Activated naive CD8-positive, alpha-beta T cell treated with anti-CD3 and anti-CD28 coated beads, Interleukin-2, amount 50 U/mL, for 16 hours (primary cell): Measurements from ENCODE around the gene KIF11.

ENCODE experiments used
- DNase-seq: peaks from one replicate; pipeline ENCODE4 v3.0.0-alpha.2; 2020; ENCODE audit warnings: low read depth, low spot score

Gene KIF11

DNA sequence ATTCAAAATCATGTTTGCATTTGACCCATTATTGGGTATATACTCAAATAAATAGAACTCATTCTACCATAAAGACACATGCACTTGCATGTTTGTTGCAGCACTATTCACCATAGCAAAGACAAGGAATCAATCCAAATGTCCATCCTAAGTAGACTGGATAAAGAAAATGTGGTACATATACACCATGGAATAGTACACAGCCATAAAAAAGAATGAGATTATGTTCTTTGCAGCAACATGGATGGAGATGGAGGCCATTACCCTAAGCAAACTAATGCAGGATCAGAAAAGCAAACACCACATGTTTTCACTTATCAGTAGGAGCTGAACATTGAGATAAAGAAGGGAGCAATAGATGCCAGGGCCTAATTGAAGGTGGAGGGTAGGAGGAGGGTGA is 84.8 kb downstream of the KIF11 start:
- no peak for DNase-seq

DNA sequence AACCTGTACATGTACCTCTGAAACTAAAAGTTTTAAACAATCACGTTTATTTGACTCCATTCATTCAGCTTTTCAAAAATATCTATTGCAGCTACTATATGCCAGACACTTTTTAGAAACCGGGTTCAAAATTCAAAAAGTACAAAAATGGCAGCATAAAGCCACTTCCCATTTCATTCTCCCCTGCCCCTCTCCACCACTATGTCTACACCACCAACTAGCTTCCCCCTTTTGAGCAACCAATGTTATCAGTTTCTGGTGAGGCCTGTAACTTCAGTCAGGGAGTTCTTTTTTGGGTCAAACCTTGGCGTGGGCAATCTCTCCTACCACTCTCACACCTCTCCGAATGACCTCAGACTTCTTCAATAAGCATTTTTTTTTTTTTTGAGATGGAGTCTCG is 85.3 kb downstream of the KIF11 start:
- no peak for DNase-seq

- no peak for DNase-seq
Observed at GRCh38 chr10:92681306-92681834, 88.4 kb downstream of the KIF11 start.

GRCh38 chr10:92688573-92688926 is 95.6 kb downstream of the KIF11 start:
- no peak for DNase-seq

DNA sequence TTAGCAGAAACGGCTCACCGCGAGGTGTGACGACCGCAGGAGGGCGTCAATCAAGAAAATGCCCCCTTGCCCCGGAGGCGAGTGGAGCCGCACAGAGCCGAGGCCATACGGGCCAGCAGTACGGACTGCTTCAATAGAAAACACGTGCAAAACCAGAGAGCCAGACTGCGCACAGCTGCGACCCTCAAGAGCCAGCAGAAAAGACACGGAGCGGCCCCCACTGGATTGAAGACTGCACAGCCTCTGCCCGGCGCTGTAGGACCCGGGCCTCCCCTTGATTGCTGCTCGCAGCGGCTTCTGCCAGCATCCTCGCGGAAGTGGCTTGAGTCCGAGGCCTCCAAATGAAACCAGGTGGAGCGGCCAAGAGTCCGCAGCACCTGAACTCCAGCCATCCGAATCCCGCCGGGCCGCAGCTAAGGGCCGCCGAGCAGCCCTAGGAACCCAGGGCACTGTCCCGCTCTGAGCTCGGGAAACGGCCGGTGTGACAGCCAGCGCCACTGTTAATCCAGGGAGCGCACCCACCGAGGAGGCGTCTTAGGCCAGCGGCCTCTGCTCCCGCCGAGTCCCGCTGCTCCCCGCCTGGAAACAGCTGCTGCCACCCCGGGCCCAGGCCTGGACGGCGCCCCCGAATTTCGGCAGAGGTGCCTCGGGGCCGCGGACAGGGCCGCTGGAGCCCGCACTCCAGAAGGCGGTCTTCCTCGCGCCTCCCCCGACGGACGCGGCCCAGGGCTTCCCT is 96.2 kb downstream of the KIF11 start:
- no peak for DNase-seq

GRCh38 chr10:92689663-92690210 is 96.8 kb downstream of the KIF11 start, which contains the start of gene HHEX:
HHEX (plus strand) TSS chr10:92689955; CDS start chr10:92689987, 32 bp downstream.
- no peak for DNase-seq

DNA sequence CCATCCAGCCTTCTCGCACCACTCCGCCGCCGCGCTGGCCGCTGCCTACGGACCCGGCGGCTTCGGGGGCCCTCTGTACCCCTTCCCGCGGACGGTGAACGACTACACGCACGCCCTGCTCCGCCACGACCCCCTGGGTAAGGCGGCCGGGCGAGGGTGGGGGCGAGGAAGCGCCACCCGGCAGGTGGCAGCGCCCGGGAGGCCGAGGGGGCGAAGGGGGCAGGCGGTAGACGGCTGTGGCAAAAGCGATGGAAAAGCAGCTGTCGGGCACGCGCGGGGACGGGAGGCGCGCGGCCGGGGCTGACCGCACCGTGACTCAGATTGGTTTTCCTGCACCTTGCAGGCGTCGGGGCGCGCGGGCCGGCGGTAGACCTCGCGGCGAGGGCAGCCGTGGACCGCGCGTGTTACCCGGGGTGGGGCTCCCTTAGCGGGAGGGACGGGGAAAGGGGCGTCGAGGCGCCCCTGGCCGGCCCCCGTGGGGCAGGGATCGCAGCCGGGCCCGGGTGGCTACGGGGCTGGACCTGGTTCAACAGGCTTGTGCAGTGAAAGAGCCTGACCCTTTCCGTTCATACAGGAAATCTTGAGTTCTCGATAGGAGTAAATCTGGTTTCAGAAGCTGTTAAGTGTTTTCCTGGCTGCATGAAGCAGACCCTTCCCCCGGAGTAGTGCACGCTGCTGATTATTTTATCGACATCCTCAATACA is 97.4 kb downstream of the KIF11 start:
- DNase-seq: no peak

DNA sequence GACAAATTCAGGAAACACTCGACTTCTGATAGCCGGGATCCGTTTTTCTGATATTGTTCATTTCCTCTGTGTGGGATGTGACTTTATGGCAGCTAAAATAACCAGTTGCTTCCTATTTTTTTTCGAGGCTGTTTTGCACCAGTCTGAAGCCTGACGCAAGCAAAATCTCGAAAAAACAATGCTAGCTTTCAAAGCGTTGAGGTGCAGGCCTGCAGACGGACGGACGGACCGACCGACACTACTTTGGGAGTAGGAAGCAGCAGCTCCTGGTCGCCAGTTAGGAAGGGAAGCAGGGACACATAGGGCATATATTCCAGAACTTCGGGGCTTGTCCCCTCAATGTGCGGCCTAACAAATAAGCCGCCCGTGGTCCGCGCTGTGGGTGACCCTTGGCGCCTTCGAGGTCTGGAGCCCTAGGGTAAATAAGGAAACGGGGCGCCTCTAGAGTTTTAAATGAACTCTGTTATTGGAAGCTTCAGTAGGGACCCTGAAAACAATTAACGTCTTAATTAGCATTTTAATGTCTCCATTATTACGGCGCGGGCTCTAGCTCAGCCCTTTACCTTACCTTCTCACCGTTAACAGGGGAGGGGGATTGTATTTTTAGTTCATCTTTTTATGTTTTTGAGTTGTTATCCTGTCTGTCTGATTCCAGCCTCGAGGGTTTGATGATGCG is 98.1 kb downstream of the KIF11 start:
- DNase-seq: no peak

- no peak for DNase-seq
Observed at GRCh38 chr10:92691591-92692079, 98.7 kb downstream of the KIF11 start.

DNA sequence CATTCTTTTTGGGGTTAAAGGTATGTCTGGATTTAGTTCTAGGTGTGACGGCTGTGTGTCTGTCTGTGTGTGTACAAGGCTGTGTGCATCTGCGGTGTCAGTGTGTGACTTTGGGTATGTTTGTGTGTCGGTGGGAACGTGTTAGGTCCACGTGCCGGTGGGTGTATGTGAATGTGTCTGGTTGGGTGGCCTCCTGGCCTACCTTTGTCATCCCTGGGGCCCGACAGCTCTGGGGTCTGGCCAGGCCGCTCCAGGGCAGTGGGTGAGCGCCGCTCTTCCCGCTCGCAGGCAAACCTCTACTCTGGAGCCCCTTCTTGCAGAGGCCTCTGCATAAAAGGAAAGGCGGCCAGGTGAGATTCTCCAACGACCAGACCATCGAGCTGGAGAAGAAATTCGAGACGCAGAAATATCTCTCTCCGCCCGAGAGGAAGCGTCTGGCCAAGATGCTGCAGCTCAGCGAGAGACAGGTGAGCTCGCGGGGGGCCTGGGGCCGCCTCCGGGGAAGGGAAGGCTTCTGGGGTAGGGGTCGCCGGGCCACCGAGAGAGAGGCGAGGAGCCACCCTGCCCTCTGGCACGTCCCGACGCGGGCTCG is 99.2 kb downstream of the KIF11 start:
- DNase-seq: no peak

DNA sequence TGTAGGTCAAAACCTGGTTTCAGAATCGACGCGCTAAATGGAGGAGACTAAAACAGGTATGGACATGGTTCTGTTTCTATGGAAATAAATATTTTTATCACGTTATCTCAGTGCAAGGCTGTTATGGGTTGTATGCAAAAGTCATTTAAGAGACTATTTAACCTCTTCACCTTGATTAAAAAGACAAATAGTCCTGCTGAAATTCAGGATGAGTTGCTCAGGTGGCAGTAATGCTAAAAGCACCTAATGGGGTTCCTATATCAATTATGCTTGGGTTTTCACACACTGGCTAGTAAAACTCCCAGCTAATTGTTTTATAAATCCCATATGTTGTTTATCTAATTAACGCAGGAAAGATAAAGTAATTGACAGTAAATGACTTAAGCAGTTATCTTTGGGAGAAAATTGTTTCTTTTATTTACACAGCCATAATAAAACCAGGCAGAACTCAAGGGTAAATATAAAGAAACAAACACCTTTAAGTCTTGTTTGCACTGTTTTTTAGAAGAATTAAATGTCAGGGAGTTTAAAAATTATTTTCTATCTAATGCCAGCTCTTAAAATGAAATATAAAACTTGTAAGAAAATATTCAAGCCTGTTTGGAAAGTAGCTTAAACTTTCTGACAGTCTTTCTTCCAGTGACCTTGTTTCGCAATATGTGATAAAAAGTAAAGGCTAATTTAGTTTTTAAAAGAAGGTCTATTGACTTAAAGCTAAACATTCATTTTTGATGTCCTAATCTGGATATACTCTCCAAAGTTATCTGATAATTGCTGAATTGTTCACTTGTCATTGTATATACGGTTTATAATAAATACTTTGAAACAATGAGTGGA is 100.0 kb downstream of the KIF11 start:
- no peak for DNase-seq

- no peak for DNase-seq
Observed at GRCh38 chr10:92693534-92693893, 100.6 kb downstream of the KIF11 start.

DNA sequence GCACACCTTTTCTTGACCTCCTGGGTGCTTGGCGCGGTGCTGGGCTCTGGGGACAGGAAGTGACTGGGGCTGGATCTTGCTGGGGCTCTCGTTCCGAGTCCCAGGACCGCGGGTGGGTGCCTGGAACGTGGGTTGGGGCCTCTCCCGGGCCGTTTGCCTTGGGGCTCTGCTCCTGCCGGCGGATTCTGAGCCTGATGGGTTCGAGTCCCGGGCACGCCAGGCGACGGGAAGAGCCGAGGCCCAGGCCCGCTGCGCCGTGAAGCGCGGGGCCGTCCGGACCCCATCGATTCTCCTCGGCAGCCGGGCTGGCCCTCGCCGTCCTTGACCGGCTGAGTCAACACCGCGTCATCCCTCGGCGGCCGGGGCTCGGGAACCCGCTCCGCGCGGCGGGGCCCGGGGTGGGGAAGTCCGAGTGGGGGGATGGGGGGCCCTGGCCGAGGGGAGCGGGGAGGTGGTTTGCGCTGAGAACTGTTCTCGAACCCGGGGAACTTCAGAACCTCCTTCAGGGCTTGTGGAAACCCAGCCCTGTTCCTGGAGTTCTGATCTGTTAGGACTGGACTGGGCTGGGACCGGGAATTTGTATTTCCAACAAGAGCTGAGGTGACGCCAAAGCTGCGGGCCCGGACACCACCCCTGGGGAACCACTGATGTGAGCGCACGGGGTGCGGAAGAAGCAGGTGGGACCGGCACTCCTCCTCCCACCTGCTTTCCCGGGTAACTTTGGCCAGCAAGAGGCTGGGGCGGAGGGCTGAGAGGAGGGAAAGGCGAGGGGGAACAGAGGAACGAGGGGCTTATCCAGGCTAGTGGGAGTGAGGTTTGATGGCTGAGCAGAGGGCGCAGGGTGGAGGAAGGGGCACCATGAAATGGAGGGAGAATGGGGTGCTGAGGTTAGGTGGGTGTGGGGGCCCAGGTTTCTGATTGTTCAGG is 103.0 kb downstream of the KIF11 start:
- DNase-seq: no peak

GRCh38 chr10:92696606-92697383 is 103.9 kb downstream of the KIF11 start:
- DNase-seq: no peak

DNA sequence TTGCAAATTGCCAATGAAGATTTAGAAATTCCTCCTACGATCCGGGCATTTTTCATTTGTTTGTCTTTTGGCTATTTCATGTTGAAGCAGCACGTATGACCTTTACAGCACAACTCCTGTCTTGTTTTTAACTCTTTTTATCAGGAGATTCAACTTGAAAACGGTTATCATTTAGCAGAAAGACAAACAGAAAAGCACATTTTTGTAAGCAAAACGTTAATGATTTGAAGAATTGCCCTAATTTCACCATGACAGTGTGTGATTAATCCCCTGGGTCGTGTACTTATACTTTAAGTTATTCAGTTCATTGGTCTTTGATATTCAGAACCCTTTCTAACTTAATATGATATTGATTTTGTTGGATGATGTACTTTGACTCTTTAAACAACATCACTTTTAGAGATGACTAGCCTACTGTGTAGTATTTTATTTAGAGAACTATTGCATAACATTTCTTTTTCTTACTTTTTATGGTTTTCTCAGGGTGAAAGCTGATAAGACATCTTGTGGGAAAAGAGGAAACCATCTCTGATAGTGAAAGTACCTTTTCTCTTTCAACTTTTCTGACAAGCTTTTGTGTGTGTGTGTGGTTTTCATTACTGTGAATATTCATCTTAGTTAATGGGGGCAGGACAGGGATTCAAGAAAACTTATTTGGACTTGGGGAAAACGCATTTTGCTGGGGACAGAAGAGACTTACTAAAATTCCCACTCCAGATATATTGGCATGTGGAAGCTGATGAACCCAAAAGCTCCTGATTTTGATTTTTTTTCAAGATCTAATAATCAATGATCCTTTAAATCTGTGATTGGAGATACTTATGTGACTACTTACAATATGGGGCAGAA is 105.0 kb downstream of the KIF11 start:
- DNase-seq: no peak

DNA sequence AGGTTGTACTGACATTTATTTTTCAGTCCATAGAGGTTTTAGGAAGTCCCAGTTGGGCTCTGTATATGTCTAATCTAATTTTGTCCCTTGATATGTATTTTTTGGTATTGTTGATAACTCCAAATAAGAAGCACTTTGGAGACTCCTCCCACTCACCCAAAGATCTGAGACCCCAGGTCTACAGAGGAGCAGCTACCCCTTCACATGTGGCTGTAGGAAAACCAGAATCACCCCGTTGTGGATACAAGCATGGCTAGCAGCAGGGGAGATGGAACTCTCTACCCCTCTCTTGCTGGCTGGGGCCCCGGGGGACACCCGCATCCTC is 106.2 kb downstream of the KIF11 start:
- DNase-seq: no peak

- DNase-seq: no peak
Observed at GRCh38 chr10:92699518-92700381, 106.8 kb downstream of the KIF11 start.
